NCI-H69 (cell line): ENCODE measurements around the gene MACROD2.
A peak's percentile ranks its signal among the peaks of the same experiment; 100 is the strongest.
"Not testable (repeated sequence)": the region's sequence is repeated elsewhere in the genome, so short reads cannot be mapped to it uniquely, and the experiment has no call there.

Experiments used
- DNase-seq: peaks from one replicate; lab custom pipeline; 2025; lab: John Stamatoyannopoulos, UW

MACROD2 gene

GRCh38 chr20:14193443-14193842 lies 198.1 kb downstream of the MACROD2 start:
- DNase-seq, result peak; percentile 13

DNA sequence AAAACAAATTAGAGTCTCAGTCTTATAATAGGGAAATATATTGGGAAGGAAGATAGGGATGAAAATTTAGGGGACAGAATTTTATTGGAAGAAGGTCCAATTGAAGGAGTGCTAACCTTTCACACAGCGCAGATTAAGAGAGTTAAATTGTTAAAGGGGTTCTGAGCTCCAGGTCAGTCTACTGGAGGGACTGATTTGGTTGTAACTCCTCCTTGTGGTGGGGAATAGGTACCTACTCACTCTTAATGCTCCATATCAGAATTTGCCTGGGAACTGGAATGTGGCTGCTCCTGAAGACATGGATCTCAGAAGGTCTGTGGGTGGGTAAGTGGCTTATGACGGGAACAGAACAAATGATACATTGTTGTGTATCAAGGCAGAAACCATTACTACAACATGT lies 198.6 kb downstream of the MACROD2 start:
- peak; percentile 27 for DNase-seq

- no peak for DNase-seq
These were observed 201.8 kb downstream of the MACROD2 start for GRCh38 chr20:14197097-14197496.

- peak; percentile 11 for DNase-seq
These were observed 203.1 kb downstream of the MACROD2 start for GRCh38 chr20:14198416-14198815.

DNA sequence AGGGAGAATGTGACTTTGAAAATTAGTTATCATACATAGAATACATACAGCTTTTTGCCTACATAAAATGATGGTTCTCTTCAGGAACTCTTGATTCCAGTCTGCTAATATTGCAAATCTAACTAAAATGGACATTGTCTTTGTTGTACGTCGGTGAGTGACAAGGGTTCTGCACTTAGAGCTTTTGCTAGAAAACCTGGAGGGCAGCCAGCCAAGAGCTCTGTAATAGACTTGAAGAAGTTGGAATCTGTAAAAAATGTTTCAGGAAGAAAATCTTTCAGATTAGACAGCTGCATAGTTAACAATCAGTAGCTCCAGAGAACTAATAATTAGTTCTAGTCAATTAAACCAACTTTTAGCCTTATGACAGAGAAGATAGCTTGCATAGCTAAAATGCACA lies 203.8 kb downstream of the MACROD2 start:
- DNase-seq, result peak; percentile 23

DNA sequence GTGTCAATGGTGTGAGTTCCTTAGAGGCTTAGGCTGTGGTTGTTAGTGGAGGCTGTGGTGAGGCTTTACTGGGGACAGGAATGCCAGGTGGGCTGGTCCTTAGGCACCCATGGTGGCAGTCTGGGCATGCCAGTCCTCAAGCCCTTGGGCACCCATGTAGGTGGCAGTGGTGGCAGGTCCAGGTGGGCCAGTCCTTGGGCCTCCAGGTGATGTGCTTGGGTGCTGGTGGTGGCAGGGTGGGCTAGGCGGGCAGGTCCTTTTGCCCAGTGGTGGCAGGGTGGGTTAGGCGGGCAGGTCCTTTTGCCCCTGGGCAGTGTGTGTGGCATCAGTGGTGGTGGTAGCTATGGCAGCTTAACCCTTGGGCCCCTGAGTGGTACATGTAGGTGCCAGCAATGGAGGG lies 208.3 kb downstream of the MACROD2 start:
- DNase-seq, result no peak

DNA sequence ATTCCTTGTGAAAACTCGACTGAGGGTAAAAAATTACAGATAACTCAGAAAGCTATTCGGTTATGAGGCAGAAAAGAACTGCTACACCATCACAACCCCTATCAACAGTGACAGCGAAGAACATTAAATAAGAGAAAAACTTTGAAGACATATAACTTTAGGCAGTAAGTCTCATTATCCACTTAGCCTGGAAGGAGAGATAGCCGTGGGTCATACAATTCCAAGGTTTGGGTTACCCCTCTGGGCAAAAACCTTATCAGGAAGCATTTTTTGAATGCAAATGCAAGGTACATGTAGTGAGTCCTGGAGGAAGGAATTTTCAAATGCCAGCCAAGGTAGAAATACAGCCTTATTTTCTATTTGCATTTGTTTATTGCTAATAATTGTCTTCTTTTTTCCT lies 212.3 kb downstream of the MACROD2 start:
- no peak for DNase-seq

DNA sequence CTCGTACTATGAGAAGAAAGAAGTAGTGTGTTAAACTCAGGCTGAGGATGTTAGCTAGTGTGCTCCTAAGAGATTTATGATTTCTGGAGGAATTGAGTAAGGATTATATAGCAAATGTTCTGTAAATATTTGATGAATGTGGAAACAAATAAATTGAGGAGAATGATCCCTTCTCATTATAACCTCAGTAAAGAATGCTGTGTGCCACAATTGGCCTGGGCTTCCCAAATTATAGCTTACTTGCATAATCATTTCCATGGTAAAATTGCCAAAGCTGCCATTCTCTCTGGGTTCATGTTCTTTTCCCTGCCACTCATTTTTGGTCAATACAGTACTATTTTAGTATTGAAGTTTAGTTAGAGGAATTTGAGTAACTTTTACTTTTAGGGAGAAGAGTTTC lies 213.6 kb downstream of the MACROD2 start:
- peak; percentile 24 for DNase-seq

GRCh38 chr20:14210146-14210545 lies 214.8 kb downstream of the MACROD2 start:
- peak; percentile 56 for DNase-seq

DNA sequence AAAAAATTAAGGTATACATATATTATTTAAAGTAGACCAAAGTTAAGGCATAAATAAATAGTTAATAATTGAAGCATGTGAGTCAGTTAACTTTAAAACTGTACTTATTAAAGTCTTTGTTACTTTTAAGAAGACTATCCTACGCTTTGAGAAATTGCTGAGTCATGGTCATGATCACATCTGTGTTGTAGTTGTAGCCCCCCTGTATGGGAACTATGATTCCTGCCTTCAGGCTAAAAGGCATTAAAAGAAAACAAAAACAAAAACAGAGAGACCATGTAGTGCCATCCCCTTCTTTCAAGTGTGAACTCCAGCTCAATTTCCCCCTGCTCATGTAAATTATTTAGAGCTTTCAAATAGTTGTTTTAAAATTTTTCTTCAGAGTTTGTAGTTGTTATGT lies 218.7 kb downstream of the MACROD2 start:
- peak; percentile 30 for DNase-seq

DNA sequence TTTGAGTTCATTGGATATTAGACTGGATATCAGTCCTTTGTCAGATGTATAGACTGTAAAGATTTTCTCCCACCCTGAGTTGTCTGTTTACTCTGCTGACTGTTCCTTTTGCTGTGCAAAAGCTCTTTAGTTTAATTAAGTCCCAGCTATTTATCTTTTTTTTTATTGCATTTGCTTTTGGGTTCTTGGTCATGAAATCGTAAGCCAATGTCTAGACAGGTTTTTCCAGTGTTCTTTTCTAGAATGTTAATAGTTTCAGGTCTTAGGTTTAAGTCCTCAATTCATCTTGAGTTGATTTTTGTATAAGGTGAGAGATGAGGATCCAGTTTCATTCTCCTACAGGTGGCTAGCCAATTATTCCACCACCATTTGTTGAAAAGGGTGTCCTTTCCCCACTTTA lies 220.6 kb downstream of the MACROD2 start:
- not testable (repeated sequence) for DNase-seq

DNA sequence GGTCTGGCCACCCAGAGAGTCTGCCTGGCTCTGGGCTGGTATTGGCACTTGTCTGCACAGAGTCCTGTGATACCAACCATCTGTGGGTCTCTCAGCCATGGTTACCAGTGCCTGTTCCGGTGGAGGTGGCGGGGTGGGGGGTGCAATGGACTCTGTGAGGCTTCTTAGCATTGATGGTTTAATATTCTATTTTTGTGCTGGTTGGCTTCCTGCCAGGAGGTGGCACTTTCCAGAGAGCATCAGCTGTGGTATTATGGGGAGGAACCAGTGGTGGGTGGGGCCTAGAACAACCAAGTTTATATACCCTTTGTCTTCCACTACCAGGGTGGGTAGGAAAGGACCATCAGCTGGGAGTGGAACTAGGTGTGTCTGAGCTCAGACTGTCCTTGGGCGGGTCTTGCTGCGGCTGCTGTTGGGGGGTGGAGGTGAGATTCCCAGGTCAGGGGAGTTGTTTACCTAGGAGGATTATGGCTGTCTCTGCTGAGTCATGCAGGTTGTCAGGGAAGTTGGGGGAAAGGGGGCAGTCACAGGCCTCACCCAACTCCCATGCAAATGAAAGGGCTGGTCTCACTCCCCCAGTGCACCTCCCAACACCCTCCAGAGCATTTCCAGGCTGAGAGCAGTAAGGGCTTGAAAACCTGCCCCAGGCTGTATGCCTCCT lies 224.6 kb downstream of the MACROD2 start:
- DNase-seq, result peak; percentile 94

DNA sequence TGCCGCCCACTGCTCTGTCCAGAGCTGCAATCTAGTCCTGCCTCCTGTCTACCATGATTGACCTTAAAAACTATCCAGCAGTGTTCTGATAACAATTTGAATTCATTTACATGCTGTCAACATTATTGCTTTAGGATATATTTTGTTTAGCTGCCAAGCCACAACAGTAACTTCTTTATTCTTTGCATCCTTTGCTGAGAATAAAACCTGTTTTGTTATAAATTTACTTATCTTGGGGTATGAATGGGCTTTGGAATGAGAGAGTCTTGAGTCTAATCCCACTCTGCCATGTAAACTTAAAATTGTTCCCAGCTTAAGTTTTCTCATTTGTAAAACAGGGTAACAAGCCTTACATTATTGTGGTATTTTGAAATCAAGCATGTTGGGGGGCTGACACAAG lies 225.7 kb downstream of the MACROD2 start:
- DNase-seq, result no peak

DNA sequence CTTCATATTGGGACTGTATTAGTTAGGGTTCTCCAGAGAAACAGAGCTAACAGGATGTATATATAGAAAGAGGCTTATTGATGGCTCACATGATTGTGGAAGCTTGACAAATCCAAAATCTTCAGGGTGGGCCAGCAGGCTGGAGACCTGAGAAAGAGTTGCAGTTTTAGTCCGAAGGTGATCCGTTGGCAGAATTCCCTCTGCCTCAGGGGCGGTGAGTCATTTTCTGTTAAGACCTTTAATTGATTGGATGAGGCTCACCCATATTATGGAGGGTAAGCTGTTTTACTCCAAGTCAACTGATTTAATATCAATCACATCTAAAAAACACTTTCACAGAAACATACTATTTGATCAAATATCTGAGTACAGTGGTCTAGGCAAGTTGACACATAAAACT lies 228.5 kb downstream of the MACROD2 start:
- DNase-seq, result peak; percentile 19

DNA sequence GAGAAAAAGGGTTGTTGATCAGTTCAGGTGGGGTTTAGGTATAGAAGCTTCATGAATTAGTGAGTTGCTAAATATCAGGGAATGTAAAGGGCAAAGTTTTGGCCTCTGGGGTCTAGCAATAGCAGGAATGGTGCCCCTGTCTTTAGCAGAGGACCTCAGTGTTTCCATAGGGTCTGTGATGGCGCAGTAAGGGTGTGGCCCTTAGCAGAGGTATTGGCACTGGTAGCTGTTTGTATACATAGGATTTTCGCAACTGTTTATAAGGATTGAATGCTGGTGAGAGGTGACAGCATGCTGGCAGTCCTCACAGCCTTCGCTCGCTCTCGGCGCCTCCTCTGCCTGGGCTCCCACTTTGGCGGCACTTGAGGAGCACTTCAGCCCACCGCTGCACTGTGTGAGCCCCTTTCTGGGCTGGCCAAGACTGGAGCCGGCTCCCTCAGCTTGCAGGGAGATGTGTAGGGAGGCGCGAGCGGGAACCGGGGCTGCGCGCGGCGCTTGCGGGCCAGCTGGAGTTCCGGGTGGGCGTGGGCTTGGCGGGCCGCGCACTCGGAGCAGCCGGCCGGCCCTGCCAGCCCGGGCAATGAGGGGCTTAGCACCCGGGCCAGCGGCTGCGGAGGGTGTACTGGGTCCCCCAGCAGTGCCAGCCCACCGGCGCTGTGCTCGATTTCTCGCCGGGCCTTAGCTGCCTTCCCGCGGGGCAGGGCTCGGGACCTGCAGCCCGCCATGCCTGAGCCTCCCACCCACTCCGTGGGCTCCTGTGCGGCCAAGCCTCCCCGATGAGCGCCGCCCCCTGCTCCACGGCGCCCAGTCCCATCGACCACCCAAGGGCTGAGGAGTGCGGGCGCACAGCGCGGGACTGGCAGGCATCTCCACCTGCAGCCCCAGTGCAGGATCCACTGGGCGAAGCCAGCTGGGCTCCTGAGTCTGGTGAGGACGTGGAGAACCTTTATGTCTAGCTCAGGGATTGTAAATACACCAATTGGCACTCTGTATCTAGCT lies 231.0 kb downstream of the MACROD2 start:
- peak; percentile 61 for DNase-seq

- DNase-seq, result no peak
These were observed 237.3 kb downstream of the MACROD2 start for GRCh38 chr20:14232650-14233049.

GRCh38 chr20:14234666-14235295 lies 239.5 kb downstream of the MACROD2 start:
- DNase-seq, result no peak

GRCh38 chr20:14235355-14235754 lies 240.0 kb downstream of the MACROD2 start:
- DNase-seq, result no peak

- no peak for DNase-seq
These were observed 250.2 kb downstream of the MACROD2 start for GRCh38 chr20:14245368-14245970.

- DNase-seq, result no peak
These were observed 264.4 kb downstream of the MACROD2 start for GRCh38 chr20:14259689-14260088.

- DNase-seq, result no peak
These were observed 265.1 kb downstream of the MACROD2 start for GRCh38 chr20:14260367-14260766.

GRCh38 chr20:14264869-14265268 lies 269.6 kb downstream of the MACROD2 start:
- DNase-seq, result peak; percentile 51
